ENCODE data around the gene DPCD.
"Not testable (repeated sequence)": the region's sequence is repeated elsewhere in the genome, so short reads cannot be mapped to it uniquely, and the experiment has no call there.

DPCD gene

DNA sequence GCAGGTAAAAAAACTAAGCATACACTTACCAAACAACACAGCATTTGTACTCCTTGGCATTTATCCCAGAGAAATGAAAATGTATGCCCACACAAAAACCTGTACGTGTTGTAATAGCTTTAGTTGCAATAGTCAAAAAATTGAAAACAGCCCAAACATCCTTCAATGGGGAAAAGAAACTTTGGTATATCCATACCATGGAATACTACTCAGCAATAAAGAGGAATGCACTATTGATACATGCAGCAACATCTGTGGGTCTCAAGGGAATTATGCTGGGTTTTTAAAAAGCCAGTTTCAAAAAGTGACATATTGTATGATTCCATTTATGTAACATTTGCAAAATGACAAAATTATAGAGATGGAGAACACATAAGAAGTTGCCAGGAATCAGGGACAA lies 35.4 kb downstream of the DPCD start:
- no peak for DNase-seq

DNA sequence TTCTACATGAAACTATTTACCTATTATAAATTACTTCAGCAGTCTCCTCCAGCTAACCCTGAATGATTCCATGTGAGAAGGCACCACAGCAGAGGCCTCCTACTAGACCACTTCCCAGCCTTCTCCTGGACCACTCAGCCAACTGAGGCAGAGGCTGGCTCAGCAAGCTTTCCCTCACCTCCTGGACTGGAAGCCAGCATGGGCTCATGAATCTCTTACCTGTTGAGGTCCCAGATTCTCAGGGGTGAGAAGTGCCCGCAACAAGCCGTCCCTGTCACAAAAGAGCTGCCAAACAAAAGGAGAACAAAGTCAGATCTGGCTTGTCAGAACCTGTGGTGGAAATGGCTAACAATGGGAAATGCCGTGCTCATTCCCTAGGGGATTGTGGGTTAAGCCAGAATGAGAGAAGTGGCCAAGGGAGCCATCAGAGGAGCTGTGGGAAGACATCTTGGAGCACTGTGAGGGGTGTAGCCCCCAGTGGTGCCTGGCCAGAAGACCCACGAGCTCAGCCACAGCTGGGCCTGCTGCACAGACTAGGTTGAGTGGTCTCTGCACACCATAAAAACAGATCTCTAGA lies 36.5 kb downstream of the DPCD start:
- DNase-seq, result no peak

DNA sequence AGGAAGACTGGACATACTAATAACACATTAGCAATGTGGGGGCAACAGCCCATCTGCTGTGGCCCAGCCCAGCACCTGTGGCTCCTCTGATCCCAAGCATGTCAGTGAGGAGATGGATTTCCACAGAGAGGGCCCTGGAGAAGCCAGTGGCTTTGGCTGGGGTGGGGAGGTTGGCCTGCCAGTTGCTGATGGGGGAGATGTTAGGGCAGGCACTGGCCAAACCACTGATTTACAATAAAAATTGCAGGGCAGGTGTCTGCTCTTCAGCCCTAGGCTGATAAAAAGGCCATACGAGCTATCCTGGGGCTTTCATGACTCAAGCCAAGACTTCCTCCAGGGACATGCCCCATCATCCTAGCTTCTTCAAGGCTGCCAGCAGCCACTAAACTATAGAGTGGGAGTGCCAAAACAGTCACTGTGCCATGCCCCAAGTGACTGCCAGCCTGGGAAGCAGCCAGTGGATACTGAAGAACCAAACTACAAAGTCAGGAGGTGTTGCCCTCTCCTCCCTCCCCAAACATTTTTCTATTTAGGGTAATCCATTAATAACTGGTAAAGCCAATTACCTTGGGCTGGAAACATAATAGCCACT lies 37.8 kb downstream of the DPCD start:
- DNase-seq, result no peak

DNA sequence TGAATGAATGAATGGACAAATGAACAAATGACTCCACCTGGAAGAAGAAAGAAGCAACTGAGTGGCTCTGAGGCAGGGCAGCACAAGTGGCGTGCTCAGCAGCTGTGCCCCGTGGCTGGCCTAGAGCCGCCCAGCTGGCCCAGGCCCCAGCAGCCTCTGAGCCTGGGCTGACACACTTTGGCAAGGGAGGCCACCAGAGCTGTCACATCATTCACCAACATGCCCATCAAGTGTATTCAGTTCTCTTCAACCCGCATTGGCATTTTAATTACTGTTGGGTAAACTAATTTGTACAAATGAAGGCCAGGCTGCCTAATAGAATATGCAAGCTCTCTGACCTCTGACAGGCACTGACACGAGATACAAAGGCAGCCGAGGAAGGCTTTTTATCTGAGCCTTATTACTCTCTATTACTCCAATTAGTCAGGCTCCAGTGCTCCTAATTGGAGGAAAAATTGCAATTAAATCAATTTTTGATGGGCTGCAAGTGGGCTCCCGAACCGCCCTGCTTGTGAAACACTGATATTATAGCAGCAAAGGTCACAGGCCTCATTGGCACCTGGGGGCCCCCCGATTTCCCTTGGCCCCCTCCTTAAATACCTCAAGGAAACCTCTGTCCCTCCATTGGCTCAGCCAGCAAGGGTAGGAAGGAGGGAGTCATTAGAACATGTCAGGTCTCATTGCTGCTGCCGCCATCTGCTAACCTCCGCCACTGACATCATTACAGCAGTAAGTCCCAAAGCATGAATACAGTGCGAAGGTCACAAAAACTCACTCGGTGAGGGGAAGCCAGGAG lies 41.9 kb downstream of the DPCD start:
- no peak for DNase-seq

DNA sequence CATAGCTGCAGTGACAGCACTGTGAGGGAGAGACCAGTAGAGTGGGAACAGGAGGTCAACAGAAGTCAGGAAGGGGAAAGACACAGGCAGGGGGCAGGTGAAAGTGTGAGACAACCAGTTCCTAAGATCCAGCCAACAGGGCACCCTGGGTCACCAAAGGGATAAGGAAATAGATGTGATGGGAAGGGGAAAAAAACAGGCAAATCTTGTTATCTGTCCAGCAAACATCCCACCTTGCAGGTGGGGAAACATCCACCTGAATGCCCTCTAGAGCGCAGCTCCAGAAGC lies 42.5 kb downstream of the DPCD start:
- no peak for DNase-seq

DNA sequence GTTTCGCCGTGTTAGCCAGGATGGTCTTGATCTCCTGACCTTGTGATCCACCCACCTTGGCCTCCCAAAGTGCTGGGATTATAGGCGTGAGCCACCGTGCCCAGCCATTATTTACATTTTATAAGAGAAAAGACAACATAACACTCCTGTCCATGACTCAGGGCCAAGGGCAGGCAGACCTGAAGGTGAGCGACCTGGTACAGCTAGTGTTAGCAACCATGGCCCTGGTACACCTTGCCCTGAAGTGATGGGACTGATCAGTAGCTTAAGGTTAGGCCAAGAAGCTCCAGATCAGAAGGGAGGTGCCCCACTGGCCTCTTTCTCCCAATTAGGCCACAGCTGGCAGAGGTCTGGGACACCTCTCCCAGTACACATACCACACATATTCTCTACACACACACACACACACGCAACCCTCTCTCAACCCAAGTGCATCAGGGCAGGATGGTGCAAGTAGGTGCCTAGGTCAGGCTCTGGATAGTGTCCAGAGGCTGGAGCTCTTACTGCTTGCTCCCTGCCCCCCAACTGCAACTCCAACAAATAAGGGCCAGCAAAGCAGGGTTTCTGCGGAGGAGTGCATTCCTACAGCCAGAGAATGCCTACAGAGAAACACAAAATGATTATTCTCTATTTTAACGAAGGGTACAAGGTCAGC lies 43.8 kb downstream of the DPCD start:
- no peak for DNase-seq

DNA sequence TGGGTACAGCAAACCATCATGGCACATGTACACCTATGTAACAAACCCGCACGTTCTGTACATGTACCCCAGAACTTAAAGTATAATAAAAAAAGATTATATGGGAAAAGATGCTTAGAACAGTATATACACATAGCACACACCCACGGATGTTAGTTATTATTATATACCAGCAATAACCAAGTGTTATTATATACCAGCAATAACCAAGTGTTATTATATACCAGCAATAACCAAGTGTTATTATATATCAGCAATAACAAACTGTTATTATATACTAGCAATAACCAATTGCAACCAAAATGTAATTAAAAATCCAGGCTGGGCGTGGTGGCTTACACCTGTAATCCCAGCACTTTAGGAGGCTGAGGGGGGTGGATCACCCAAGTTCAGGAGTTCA lies 45.4 kb downstream of the DPCD start:
- not testable (repeated sequence) for DNase-seq

DNA sequence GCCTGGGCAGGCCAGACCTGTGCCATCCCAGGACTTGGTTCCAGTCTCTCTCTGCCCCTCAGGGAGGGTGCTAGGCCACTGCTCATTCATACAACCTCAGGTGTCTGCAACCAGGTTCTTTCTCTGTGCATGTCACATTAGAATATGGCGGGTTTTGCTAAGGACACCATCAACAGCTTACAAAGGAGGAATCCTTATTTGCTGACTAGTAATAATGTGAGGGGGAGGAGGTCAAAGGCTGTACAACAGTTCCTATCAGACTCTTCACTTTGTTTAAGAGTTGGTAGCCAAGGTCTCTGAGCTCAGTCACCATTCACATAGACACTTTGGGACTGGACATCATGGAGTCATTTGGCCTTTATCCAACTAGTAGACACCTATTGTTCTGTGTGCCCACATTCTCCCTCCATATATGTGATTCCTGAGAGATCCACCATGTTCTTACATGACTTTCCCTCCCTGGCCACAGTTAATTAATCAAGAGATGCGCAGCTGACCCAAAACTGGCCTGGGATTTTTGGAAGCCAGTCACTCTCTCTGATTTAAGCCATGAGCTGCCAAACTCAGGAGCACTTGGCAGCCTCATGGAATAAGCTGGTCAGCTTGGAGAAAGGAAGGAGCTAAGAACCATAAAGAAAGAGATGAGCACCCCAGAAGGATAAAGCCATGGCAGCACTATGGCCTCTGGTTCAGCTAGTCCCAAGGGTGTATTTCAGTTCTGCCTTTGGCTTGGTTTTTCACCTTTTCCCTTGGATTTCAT lies 51.2 kb downstream of the DPCD start:
- no peak for DNase-seq

DNA sequence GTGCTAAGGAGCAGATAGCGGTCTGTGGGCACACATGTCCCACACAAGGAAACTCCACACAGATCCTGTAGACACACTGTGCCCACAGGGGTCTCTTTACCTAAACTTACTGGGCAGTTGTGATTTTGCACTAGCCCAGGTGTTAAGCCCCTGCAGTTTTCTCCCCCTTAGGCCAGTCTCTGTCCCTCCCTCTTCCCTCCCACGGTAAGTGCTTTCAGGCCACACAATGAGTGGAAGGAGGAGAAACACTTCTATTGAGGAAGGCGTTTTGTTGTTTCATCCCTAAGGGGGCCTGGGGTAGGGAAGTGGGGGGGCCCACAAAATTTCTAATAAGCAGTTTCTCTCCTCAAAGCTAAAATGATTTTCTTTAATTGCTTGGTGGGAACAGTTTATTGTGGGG lies 55.4 kb downstream of the DPCD start:
- no peak for DNase-seq

DNA sequence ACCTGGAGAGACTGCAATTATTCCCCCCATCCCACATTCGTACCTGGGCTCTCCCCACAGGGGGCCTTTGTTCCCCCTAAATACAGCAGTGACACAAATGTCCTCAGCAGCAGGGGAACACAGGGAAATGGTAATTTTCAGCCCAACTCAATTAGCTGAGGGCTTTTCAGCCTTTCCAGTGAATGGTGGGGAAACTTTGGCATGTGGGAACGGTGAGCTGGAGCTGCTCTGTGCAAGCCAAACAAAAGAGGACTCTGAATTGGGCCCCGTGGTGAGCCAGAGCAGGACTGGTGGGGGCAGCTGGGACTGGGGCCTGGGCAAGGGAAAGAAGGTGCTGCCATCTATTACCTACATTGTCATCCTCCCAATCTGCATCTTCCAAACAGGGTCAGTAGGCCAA lies 55.9 kb downstream of the DPCD start:
- DNase-seq, result no peak

DNA sequence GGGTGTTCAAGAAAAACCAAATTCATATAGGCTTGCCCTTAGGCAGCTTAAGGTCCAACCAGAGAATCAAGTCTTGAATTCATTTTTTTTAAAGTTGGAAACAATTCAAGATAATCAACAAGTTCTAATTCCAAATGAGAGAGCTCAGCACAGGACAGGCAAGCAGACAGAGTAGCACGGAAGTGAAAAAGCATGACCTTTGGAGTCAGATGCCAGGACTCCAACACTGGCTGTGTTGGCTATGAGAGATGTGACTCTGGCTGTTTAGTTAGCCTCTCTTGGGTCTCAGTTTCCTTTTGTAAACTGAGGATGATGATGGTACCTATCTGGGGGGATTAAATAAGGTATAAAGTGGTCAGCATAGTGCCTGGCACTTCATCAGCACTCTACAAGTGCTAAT lies 57.5 kb downstream of the DPCD start:
- no peak for DNase-seq

DNA sequence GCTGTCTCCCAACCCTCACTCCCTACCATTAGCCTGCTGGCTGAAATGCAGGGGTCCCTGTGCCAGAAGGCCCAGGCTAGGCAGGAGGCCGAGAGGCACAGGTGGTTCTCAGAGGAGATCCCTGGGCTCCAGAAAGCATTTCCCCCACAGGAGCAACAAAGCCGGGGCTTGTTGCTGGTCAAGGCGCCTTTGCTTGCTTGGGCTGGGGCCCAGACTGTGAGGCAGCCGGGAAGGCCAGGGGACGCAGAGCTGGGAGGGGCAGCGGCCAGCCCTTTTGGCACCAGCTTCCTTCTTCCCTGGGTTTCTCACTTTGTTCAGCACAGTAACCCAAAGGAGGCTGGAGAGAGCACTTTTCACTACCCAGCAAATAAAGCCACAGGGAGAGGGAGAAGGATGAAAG lies 58.2 kb downstream of the DPCD start:
- no peak for DNase-seq

DNA sequence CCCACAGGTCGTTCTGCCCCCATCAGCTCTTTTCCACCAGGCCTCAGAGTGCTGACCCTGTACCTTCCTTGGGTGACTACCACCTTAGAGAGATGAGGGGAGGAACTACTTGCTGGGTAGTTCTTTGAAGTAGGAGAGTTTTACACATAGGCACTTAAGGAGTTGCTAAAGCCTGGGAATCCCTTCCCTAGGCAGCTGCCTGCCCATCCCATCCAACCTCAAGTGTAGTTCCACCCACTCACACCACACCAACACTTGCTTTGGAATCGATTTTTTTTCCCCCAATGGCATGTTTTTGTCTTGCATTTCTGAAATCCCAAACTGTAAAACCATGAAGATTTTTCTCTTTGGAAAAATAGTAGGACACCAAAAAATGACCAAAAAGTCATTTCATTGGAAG lies 59.1 kb downstream of the DPCD start:
- no peak for DNase-seq

DNA sequence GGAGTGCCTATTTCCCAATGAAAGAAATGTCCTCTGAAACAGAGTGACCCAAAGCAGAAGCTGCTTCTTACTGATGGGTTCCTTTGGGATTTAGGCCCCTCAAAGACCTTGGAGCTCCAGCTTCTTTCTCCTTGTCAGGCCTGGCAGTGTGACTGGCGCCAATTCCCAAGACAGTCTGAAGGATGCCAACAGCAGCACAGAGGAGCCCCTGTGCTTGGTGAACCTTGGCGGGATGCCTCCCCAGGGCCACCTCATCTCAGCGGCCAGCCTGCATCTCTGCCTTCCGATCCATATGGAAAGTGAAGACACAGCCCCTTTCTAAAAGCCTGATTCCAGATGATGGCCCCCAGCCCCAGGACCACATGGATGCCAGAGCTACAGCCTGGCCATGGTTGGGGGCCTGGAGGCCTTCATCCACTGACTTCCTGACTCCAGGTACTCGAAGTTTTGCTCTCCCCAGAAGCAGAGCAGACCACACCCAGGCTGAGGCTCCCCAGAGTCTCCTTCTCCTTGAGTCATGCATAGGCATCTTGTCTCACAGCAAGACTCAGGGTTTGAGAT lies 61.5 kb downstream of the DPCD start:
- no peak for DNase-seq

DNA sequence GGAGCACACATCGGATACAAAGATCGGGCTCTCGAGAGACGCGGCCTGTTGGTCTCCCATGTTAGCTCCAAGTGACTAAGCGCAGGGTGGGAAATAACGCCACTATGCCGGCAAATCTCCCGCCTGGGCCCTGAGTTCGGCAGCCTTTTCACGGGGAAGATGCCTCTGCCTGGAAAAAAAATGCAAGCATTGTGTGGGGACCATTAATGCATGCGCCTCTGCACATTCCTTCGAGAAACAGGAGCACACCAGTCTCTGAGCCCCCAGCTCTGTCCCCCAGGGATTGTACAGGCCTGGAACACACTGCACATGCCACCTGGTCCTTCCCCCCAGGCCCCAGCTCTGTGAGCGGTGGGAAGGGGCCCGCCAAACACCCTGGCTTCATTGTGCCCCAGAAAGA lies 62.7 kb downstream of the DPCD start:
- DNase-seq, result no peak

DNA sequence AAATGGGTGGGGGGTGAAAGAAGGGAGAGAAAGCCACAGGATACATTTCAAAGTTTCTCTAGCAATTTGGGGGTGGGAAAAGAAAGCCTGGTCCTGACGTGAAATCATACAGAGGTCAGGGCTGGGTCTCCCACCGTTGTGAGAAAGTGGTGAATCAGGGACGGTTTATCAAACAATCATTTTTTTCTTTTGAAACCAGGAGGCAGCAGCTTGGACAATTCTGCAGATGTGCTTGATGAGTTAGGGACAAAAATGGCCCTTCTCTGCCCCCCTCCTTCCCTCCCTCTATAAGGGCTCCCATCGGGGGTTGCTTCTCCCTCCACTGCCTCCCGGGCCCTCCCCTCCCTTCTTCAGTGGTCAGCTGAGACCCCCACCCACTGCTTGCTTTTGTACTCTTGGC lies 63.2 kb downstream of the DPCD start:
- no peak for DNase-seq

DNA sequence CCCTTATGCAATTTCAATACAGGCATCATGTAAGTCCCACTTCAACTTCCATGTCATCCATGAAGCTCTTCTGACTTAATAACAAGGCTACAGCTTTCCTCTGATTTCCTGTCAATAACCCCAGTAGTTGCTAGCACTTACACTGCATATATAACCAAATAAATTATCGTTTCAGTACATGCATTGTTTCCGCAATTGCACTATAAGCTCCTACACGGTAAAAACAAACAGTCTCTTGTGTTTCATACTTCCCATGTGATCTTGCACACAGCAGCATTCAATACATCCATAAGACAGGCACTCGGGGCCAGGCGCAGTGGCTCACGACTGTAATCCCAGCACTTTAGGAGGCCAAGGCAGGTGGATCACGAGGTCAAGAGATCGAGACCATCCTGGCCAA lies 65.4 kb downstream of the DPCD start:
- DNase-seq, result no peak

DNA sequence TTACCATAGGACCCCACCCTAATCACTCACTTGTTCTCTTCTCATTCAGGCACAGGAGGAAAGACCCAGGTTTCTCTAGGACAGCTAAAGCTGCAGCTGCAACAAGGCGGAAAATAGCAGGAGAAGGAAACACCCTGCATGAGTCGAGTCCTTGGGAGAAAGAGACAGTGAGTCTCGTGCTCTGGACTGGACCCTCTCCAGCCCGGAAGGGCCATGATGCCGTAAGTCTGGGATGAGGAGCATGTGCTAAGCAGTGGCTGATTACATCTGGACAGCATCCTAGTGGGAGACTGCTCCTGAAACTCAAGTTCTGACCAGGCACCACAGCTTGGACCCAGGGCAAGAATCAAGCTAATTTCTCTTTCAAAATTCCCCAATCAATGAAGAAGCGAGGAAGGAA lies 67.4 kb downstream of the DPCD start:
- no peak for DNase-seq

DNA sequence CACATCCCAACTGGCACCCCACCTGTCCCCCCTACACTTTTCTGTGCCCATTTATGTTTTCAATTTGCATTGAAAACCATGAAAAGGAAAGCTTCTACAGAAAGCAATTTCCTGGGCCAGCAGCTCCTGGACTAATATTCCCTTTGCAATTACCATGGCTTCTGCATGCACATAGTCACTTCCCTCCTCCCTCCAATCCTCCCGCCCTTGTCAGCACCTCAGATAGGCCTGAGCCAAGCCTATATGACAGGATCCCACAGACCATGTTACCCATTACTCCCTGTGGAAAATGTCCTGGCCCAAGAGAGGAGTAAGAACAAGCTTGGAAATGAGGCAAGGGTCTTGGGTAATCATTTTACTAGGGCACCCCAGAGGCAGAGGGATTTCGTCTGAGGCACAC lies 68.8 kb downstream of the DPCD start:
- no peak for DNase-seq

DNA sequence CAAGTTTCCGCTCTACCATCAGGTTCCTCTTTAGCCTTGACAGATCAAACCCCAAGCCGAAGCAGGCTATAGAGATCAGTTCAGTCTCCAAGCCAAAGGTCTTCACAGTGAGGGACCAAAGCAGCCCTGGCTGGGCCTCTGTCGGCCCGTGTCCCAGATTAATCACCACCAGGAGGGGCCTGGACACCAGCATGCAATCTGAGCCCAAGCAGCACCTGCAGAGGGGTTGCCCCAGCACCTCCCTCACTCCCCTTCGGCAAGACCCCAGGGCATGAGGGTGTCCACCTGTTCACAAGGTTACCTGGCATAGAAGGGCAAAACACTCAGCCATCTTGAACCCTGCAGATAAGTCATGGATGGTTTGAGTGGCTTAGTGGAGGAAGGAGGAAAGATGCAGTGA lies 70.9 kb downstream of the DPCD start:
- DNase-seq, result no peak

All from AML-193 (cell line).